ENCODE results near the gene GALNS. TPM values are rescaled to one million over a fixed set of nuclear protein-coding genes. Genes with fewer than 3 reads are reported as not detected.

GALNS gene
- total and polyA plus RNA-seq, 9 donors, result 14.0 to 40.4 (median 21.6) TPM

DNA sequence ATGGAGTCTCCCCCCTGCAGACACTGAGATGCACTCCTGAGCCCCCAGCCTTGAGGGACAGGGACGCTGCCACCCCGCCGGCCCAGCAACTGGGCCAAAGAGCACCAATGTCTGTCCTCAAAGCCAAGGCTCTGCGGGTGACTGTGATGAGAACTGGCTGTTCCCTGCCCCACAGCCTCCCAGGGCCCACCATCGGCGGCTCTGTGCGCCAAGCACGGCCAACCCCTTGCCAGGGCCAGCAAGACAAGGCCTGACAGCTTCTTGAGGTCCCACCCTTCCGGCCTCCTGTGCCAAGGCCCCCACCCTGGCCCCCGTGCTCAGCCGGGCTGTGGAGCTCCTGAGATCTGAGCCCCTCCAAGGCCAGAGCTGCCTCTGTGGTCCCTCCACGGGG, 43.9 kb upstream of the GALNS start:
- H3K27me3 ChIP-seq, result no peaks in the 10 kb centered on the region
- H3K36me3 ChIP-seq, result no peaks in the 10 kb centered on the region

DNA sequence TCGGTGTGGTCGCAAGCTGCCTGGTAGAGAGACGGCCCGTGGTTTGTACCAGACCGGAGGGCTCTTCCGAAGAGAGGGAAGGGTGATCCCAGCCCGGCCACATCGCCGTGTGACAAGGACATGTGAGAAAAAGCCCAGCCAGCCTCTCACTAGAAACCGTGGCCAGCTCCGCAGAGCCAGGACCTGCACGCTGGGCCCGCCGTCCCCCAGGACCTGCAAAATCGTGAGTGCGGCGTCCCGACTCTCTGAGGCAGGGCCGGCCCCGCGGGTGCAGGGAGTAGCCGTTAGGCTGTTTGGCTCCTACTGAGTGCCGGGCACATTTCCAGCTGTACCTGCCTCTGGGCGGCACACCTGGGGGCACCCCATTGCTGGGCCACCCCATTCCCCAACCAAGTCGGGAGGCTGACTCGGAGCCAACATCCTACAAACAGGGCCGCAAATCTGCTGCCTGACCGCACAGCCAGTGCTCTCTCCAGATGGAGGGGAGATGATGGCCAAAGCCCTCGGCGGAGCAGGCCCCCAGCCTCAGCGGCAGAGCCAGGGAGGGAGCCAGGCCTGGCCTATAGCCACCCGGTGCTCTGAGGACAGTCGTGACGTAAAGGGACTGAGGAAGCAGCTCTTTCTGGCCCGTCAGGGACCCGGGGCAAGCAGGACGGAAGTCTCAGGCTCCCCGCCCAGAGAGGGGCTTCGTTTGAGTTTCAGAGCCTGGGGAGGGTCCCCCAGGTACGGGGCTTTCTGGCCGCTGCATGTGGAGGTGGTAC, 43.3 kb upstream of the GALNS start:
- H3K9me3 ChIP-seq, result no peaks in the 10 kb centered on the region
- H3K27me3 ChIP-seq, result no peaks in the 10 kb centered on the region
- H3K27ac ChIP-seq, result no peak overlapping the region
- no peak overlapping the region for H3K4me3 ChIP-seq
- WGBS, 3 donors, result 79 to 83% (median 79%) methylated on average over 37 to 41 of the region's 41 CpGs
- no peaks in the 10 kb centered on the region for H3K36me3 ChIP-seq
- DNase-seq, result no peak
- TF ChIP-seq CTCF (IDR thresholded peaks at IDR 0.05) (no peak), EP300 (IDR thresholded peaks at IDR 0.05) (no peak), POLR2A (IDR thresholded peaks at IDR 0.05) (no peak)
- intact Hi-C loops (cut with DNase I), result no loop called here
- no peaks in the 10 kb centered on the region for H3K4me1 ChIP-seq (ENCODE audit: insufficient read depth)

More for the DNA sequence above, 43.9 kb upstream of the GALNS start:
- DNase-seq, result no peak
- intact Hi-C loops (cut with DNase I), result no loop called here
- no peak overlapping the region for H3K4me3 ChIP-seq
- H3K4me1 ChIP-seq (ENCODE audit: insufficient read depth), result no peaks in the 10 kb centered on the region
- 81 to 92% (median 87%) methylated on average over 11 to 12 of the region's 12 CpGs for WGBS, 3 donors
- H3K27ac ChIP-seq, result no peak overlapping the region
- no peaks in the 10 kb centered on the region for H3K9me3 ChIP-seq
- TF ChIP-seq EP300 (IDR thresholded peaks at IDR 0.05) (no peak), POLR2A (IDR thresholded peaks at IDR 0.05) (no peak), CTCF (IDR thresholded peaks at IDR 0.05) (no peak)

- no peak overlapping the region for H3K4me3 ChIP-seq
- H3K27ac ChIP-seq, result no peak overlapping the region
- intact Hi-C loops (cut with DNase I), result no loop called here
- 86 to 88% (median 87%) methylated on average over 32 to 34 of the region's 34 CpGs for WGBS, 3 donors
- DNase-seq, result no peak
- no peaks in the 10 kb centered on the region for H3K27me3 ChIP-seq
- no peaks in the 10 kb centered on the region for H3K36me3 ChIP-seq
- no peaks in the 10 kb centered on the region for H3K4me1 ChIP-seq (ENCODE audit: insufficient read depth)
- no peaks in the 10 kb centered on the region for H3K9me3 ChIP-seq
- TF ChIP-seq POLR2A (IDR thresholded peaks at IDR 0.05) (no peak), EP300 (IDR thresholded peaks at IDR 0.05) (no peak), CTCF (IDR thresholded peaks at IDR 0.05) (no peak)
These were observed 41.1 kb upstream of the GALNS start for GRCh38 chr16:88897696-88898425.

- DNase-seq, result no peak
- intact Hi-C loops (cut with DNase I), result no loop called here
- no peak overlapping the region for H3K27ac ChIP-seq
- WGBS, 3 donors, result 87 to 90% (median 87%) methylated on average over 57 of the region's 57 CpGs
- H3K36me3 ChIP-seq, result no peaks in the 10 kb centered on the region
- no peak overlapping the region for H3K4me3 ChIP-seq
- TF ChIP-seq EP300 (IDR thresholded peaks at IDR 0.05), result no peak
- TF ChIP-seq POLR2A (IDR thresholded peaks at IDR 0.05), result no peak
- TF ChIP-seq CTCF (IDR thresholded peaks at IDR 0.05), result no peak
- no peaks in the 10 kb centered on the region for H3K9me3 ChIP-seq
- H3K4me1 ChIP-seq (ENCODE audit: insufficient read depth), result no peaks in the 10 kb centered on the region
- H3K27me3 ChIP-seq, result no peaks in the 10 kb centered on the region
These were observed 39.7 kb upstream of the GALNS start for GRCh38 chr16:88896238-88897070.
